ENCODE data around the gene ELMOD1. TPM values are rescaled to one million over a fixed set of nuclear protein-coding genes. Genes with fewer than 3 reads are reported as not detected.
"Not testable (repeated sequence)": the region's sequence is repeated elsewhere in the genome, so short reads cannot be mapped to it uniquely, and the experiment has no call there.

The ELMOD1 gene
- total and polyA plus RNA-seq, 2 donors (not counting 3 experiments of a cell fraction or from before 2014, with no cell fraction given): 1.6 to 2.4 TPM

DNA sequence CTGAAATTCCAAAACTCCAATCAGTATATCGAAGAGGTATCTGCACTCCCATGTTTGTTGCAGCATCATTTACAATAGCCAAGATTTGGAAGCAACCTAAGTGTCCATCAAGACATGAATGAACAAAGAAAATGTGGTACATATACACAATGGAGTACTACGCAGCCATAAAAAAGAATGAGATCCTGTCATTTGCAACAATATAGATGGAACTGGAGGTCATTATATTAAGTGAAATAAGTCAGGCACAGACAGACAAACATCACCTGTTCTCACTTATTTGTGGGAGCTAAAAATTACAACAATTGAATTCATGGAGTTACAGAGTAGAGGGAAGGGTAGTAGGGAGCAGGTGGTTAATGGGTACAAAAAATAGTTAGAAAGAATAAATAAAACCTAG lies 11.8 kb upstream of the ELMOD1 start:
- H3K9me3 ChIP-seq (replicated peaks; ENCODE audit: control insufficient read depth, insufficient read depth, low read length); H2AFZ ChIP-seq (ENCODE audit: low read depth, low read length); H3K79me2 ChIP-seq (ENCODE audit: control insufficient read depth, insufficient read depth, low read length); H3K27ac ChIP-seq (ENCODE audit: insufficient read depth, low read depth, low read length); H3K9me1 ChIP-seq (replicated peaks; ENCODE audit: control insufficient read depth, extremely low read depth, insufficient read depth, low read length); intact Hi-C loops (cut with micrococcal nuclease); H3K4me2 ChIP-seq (ENCODE audit: insufficient read depth, low read length); DNase-seq (ENCODE audit: low read depth, low spot score); POLR2A ChIA-PET; dilution Hi-C loops (cut with MboI; ENCODE audit: extremely low pct_ligation_motif_present, low sequenced_read_pairs); H3K36me3 ChIP-seq (ENCODE audit: control insufficient read depth in 2 of 2, extremely low read depth in 1 of 2, insufficient read depth in 2 of 2, low read length in 2 of 2); FAIRE-seq; H3K4me3 ChIP-seq (replicated peaks in 1 of 3; ENCODE audit: insufficient read depth in 1 of 3, low read depth in 1 of 3, low read length in 3 of 3); H3K27me3 ChIP-seq (ENCODE audit: control insufficient read depth in 2 of 2, insufficient read depth in 2 of 2, low read length in 2 of 2); BruUV-seq (replicated peaks); H3K4me1 ChIP-seq (ENCODE audit: control insufficient read depth, extremely low read depth, insufficient read depth, low read length); H3K9ac ChIP-seq (replicated peaks; ENCODE audit: extremely low read depth, insufficient read depth, low read length); H4K20me1 ChIP-seq (replicated peaks; ENCODE audit: control insufficient read depth, extremely low read depth, insufficient read depth, low read length): not testable (repeated sequence)
- CTCF ChIA-PET: interaction anchor here (0.9 to 14.5 kb wide), 5 partner anchors 11 to 192 kb away, joined by 3 to 251 read pairs (median 3); partner anchors contain the start of gene ELMOD1

DNA sequence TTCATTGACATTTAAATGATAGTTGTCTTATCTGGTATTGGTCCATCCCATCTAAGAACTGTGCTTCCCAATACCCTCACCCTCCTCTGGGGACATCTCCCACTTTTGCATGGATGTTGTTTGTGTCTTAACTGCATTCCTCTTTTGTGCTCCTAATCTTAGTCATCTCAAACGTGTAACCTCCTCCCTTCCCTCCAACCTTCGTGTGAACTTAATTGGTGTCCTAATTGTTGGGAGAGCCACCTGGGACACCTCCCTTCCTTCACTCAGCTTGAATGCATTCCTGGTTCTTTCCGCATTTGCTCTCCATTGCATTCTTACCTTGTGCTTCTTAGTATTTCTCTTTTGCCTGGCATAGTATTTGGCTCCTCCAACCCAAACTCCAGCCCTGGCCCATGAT lies 9.8 kb upstream of the ELMOD1 start:
- no peak for FAIRE-seq
- no peak overlapping the region for H3K9ac ChIP-seq (replicated peaks; ENCODE audit: extremely low read depth, insufficient read depth, low read length)
- dilution Hi-C loops (cut with MboI; ENCODE audit: extremely low pct_ligation_motif_present, low sequenced_read_pairs) (no loop called here), intact Hi-C loops (cut with micrococcal nuclease) (no loop called here)
- H3K9me1 ChIP-seq (replicated peaks; ENCODE audit: control insufficient read depth, extremely low read depth, insufficient read depth, low read length): no peaks in the 10 kb centered on the region
- no peak overlapping the region for H2AFZ ChIP-seq (ENCODE audit: low read depth, low read length)
- TF ChIP-seq POLR2A (IDR thresholded peaks at IDR 0.05; ENCODE audit: low read depth, low read length) (no peak), JUN (IDR thresholded peaks at IDR 0.05; ENCODE audit: borderline replicate concordance, insufficient read depth, insufficient read length, low read depth) (no peak), FOS (IDR thresholded peaks at IDR 0.05; ENCODE audit: borderline replicate concordance, insufficient read depth, low read length) (no peak), MYC (IDR thresholded peaks at IDR 0.05; ENCODE audit: low read depth, low read length) (no peak), POLR2AphosphoS5 (IDR thresholded peaks at IDR 0.05; ENCODE audit: insufficient read depth, low read depth, low read length) (no peak), EZH2 (IDR thresholded peaks at IDR 0.05; ENCODE audit: borderline replicate concordance, low read depth, low read length, severe bottlenecking) (no peak), GATA2 (IDR thresholded peaks at IDR 0.05; ENCODE audit: insufficient read depth, insufficient read length, low read depth, low read length) (no peak)
- TF ChIP-seq, protein P1, sequence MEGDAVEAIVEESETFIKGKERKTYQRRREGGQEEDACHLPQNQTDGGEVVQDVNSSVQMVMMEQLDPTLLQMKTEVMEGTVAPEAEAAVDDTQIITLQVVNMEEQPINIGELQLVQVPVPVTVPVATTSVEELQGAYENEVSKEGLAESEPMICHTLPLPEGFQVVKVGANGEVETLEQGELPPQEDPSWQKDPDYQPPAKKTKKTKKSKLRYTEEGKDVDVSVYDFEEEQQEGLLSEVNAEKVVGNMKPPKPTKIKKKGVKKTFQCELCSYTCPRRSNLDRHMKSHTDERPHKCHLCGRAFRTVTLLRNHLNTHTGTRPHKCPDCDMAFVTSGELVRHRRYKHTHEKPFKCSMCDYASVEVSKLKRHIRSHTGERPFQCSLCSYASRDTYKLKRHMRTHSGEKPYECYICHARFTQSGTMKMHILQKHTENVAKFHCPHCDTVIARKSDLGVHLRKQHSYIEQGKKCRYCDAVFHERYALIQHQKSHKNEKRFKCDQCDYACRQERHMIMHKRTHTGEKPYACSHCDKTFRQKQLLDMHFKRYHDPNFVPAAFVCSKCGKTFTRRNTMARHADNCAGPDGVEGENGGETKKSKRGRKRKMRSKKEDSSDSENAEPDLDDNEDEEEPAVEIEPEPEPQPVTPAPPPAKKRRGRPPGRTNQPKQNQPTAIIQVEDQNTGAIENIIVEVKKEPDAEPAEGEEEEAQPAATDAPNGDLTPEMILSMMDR (IDR thresholded peaks at IDR 0.05; ENCODE audit: extremely low read depth in 1 of 2, insufficient read depth in 1 of 2, low read depth in 1 of 2, low read length in 2 of 2): no peak
- TF ChIP-seq, protein P2, sequence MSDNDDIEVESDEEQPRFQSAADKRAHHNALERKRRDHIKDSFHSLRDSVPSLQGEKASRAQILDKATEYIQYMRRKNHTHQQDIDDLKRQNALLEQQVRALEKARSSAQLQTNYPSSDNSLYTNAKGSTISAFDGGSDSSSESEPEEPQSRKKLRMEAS (IDR thresholded peaks at IDR 0.05; ENCODE audit: insufficient read depth, insufficient read length): no peak
- no peaks in the 10 kb centered on the region for H3K9me3 ChIP-seq (replicated peaks; ENCODE audit: control insufficient read depth, insufficient read depth, low read length)
- H3K36me3 ChIP-seq (ENCODE audit: control insufficient read depth in 2 of 2, extremely low read depth in 1 of 2, insufficient read depth in 2 of 2, low read length in 2 of 2): no peaks in the 10 kb centered on the region
- H3K4me2 ChIP-seq (ENCODE audit: insufficient read depth, low read length): no peak overlapping the region
- H4K20me1 ChIP-seq (replicated peaks; ENCODE audit: control insufficient read depth, extremely low read depth, insufficient read depth, low read length): no peaks in the 10 kb centered on the region
- CTCF ChIA-PET: interaction anchor here (1.7 kb wide), 1 partner anchor 16 kb away, joined by 4 read pairs; no protein-coding TSS in a partner anchor
- no peaks in the 10 kb centered on the region for H3K4me1 ChIP-seq (ENCODE audit: control insufficient read depth, extremely low read depth, insufficient read depth, low read length)
- POLR2A ChIA-PET: no interaction called here
- H3K4me3 ChIP-seq (replicated peaks in 1 of 3; ENCODE audit: insufficient read depth in 1 of 3, low read depth in 1 of 3, low read length in 3 of 3): no peak overlapping the region
- no TSS peak for BruUV-seq (replicated peaks)
- H3K27ac ChIP-seq (ENCODE audit: insufficient read depth, low read depth, low read length): no peak overlapping the region
- H3K79me2 ChIP-seq (ENCODE audit: control insufficient read depth, insufficient read depth, low read length): no peaks in the 10 kb centered on the region
- no peak for DNase-seq (ENCODE audit: low read depth, low spot score)
- H3K27me3 ChIP-seq (ENCODE audit: control insufficient read depth in 2 of 2, insufficient read depth in 2 of 2, low read length in 2 of 2): no peaks in the 10 kb centered on the region

Measured in endothelial cell of umbilical vein (primary cell).